Ovary (tissue), 1 donor: ENCODE results near the gene DGKA.

Source experiments
- EP300 ChIP-seq: sonication (generic); formaldehyde crosslinking; IDR thresholded peaks from one replicate; pipeline ENCODE4 v1.6.1; 2017; ENCODE audit warnings: antibody characterized with exemption
- POLR2A ChIP-seq: fragments of 450-650 bp; IDR thresholded peaks from one replicate; pipeline ENCODE4 v1.6.1; 2017; ENCODE audit warnings: antibody characterized with exemption, mild to moderate bottlenecking, moderate library complexity

DNA sequence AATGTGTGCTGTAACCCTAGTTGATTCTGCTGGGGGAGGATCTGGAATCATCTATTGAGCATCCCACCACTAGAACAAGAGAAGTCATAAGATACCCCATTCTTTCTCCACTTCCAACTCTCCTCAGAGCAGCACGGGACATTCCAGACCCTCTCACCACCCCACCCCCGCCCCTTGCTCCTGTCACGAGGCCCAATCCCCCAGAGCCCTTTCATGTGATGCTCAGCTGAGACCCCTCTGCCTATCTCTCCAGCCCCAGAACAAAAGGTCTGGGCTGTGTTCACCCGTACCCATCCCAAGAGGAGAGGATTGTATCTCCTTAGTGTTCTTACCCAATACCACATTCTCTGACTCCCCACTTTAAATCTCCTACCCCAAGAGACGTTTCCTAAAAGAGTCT, 34.3 kb downstream of the DGKA start:
- TF ChIP-seq EP300 (no peak), POLR2A (no peak)
